Fibroblast of mammary gland (primary cell): Measurements from ENCODE around the gene CHST12.

Experiments
- DNase-seq: peaks from one replicate; pipeline ENCODE4 v3.0.0-alpha.2; 2010; ENCODE audit warnings: low read depth
- H3K4me3 ChIP-seq: 2 replicates; pipeline ENCODE4 v1.5.1; 2011; ENCODE audit warnings: low read depth, mild to moderate bottlenecking, low read length, moderate library complexity; ENCODE audit not compliant: control insufficient read depth
- TF ChIP-seq, protein P1 (sequence below): conservative IDR thresholded peaks from 2 replicates; pipeline ENCODE4 v1.5.1; 2011; ENCODE audit warnings: low read depth, low read length, inconsistent platforms; ENCODE audit not compliant: control insufficient read depth, insufficient read depth

The CHST12 gene

DNA sequence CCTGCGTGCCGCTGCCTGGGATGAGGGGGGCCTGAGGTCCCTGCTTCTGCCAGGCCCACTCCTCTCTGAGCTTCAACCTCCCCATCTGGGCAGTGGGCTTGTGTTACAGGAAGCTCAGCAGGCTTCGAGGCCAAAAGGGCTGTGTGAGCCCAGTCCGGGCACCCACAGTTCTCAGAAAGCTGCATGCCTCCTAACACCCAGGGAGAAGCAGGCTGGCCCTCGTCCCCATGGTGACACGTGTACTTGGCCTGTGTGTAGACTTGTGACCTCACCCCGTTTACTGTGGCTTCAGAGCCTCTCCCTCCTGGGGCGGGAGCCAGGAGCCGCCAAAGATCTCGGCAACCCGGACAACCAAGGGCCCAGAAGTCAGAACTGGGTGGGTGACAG lies 75.0 kb downstream of the CHST12 start:
- DNase-seq, result peak; percentile 65
- no peak overlapping the region for H3K4me3 ChIP-seq
- TF ChIP-seq, protein P1, sequence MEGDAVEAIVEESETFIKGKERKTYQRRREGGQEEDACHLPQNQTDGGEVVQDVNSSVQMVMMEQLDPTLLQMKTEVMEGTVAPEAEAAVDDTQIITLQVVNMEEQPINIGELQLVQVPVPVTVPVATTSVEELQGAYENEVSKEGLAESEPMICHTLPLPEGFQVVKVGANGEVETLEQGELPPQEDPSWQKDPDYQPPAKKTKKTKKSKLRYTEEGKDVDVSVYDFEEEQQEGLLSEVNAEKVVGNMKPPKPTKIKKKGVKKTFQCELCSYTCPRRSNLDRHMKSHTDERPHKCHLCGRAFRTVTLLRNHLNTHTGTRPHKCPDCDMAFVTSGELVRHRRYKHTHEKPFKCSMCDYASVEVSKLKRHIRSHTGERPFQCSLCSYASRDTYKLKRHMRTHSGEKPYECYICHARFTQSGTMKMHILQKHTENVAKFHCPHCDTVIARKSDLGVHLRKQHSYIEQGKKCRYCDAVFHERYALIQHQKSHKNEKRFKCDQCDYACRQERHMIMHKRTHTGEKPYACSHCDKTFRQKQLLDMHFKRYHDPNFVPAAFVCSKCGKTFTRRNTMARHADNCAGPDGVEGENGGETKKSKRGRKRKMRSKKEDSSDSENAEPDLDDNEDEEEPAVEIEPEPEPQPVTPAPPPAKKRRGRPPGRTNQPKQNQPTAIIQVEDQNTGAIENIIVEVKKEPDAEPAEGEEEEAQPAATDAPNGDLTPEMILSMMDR, result no peak

DNA sequence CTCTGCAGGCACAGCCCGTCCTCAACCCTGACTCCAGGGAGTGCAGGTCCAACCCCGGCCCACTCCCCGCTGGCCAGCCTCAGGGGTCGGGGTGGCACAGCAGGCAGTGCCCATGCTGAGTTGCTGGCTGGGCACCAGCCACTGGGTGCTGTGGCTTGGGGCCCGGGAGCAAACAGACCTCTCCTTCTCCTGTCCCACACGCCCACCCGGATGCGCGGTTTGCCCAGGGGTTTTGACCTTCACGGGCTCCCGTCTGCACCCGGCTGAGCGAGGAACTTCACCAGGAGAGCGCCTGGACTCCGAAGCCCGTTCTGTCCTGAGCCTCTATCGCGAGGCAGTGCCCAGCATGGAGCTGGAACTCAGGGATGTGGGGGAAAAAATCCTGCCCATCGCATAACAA lies 75.4 kb downstream of the CHST12 start:
- no peak for DNase-seq
- no peak overlapping the region for H3K4me3 ChIP-seq
- TF ChIP-seq, protein P1, result no peak

DNA sequence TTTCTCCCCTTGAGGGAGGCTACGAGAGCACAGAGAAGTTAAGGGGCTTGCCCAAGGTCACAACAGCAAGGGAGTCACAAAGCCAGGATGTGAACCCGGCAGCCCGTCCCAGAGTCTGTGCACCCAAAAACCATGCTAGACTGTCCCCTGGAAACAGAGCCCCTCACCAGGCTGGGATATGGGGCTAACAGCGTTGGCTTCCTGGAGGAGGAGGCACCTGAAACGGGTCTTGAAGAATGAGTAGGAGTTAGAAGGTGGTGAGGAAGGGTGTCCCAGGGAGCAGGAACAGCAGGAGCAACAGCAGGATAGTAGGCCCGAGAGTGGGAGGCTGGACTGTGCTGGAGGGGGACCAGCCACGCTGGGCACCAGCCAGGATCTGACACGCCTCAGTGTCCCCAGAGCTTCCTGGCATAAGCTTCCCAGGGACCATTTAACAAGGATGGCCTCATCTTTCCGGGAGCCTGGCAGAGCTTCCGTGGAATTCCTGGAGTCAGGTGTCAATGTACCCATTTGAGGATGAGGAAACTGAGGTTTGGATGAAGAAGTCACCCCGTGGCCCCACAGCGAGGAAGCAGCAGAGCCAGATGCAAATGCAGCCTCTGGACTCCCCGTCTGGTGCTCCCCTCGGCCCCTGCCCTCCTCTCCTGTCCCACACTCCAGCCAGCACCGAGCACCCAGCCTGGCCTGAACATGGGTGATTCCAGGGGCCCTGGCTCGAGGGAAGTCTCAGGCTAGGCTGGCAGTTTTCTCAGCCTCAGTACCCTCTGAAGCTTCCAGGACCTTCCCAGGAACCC lies 76.1 kb downstream of the CHST12 start:
- TF ChIP-seq, protein P1, result no peak
- DNase-seq, result no peak
- H3K4me3 ChIP-seq, result no peak overlapping the region

DNA sequence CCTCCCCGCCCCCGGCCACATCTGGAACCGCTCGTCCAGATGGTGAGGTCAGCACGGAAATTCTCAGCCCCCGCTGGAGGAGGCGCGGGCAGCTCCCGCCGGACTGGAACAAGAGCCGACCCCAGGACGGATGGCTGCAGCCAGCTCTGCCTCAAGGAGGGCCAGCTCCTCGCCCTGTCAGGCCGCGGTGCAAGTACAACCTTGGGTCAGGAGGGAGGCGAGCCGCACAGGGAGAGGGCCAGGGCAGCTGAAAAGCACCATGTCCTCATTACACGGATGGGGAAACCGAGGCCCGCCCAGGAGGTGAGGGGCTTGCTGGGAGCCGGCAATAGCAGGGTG lies 76.6 kb downstream of the CHST12 start:
- DNase-seq, result peak; percentile 21
- no peak overlapping the region for H3K4me3 ChIP-seq
- TF ChIP-seq, protein P1, result no peak

DNA sequence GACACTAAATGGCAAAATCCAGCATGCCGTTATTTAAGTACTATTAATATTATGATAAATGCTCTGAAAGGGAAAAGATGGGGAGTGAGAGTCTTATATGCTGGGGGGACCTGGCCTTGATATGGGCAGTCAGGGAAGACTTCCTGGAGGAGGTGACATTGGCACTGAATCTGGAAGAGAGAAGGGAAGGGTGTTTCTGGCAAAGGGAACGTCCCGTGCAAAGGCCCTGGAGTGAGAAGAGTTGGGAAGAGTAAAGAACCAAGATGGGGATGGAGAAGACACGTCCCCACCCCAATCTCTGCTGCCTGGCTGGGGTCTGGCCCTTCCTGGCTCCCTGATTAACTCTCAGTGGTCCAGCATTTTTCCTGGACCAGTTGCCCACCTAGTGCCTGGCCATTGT lies 77.8 kb downstream of the CHST12 start:
- no peak for DNase-seq
- H3K4me3 ChIP-seq, result no peak overlapping the region
- TF ChIP-seq, protein P1, result no peak

DNA sequence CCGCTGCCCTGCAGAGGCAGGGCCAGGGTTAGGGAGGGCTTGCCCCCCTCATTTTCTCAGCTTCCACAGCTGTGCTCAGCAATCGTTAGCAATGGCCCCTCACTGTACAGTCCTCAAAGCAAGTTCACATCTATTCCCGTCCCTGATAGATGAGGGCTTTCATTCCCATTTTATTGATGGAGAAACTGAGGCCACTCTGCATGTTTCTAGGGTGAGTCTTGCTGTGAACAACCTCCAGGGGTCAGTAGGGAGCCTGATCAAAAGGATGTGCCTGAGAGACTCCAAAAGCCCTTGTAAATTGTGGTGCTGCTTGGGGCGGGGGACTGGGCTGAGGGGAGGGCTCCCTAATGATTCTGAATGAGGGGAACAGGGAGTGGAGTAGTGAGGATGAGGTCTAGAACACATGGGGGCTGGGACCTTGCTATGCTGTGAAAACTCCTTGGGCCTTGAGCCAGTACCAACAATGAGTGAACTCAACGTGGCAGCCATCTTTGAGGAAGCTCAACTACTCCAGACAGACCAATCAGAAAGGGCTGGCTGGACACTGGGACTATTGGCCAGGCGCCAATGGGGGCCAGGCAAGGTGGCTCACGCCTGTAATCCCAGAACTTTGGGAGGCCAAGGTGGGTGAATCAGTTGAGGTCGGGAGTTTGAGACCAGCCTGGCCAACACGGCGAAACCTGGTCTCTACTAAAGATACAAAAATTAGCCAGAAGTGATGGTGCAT lies 79.5 kb downstream of the CHST12 start:
- TF ChIP-seq, protein P1, result no peak
- DNase-seq, result peak; percentile 33
- H3K4me3 ChIP-seq, result no peak overlapping the region
